Activated T-helper 2 cell treated with anti-CD3 and anti-CD28 coated beads, Interferon-gamma antibody, Interleukin-2, Interleukin-4, amounts not matched to agents 10 μg/mL and 5 μg/mL and 100 μg/mL, durations not matched to agents 14 hours and 24 hours and 36 hours (primary cell): ENCODE results near the gene CHRNB2. TPM values are rescaled to one million over a fixed set of nuclear protein-coding genes. Genes with fewer than 3 reads are reported as not detected.
A peak's percentile ranks its signal among the peaks of the same experiment; 100 is the strongest.

ENCODE experiments used
- DNase-seq: peaks from one replicate; pipeline ENCODE4 v3.0.0; 2021; ENCODE audit warnings: low spot score
- H3K27ac Mint-ChIP-seq: one replicate; pipeline ENCODE4 v1.8.0; 2021; ENCODE audit warnings: mixed read lengths
- H3K27me3 Mint-ChIP-seq: one replicate; pipeline ENCODE4 v1.8.0; 2021; ENCODE audit warnings: low read depth, mixed read lengths
- H3K36me3 Mint-ChIP-seq: one replicate; pipeline ENCODE4 v1.8.0; 2021; ENCODE audit warnings: low read depth, mixed read lengths
- H3K4me1 Mint-ChIP-seq: one replicate; pipeline ENCODE4 v1.8.0; 2021; ENCODE audit warnings: low read depth, mixed read lengths
- H3K4me3 Mint-ChIP-seq: one replicate; pipeline ENCODE4 v1.8.0; 2021; ENCODE audit warnings: low read depth, mild to moderate bottlenecking, moderate library complexity, mixed read lengths
- H3K9me3 Mint-ChIP-seq: one replicate; pipeline ENCODE4 v1.8.0; 2021; ENCODE audit warnings: mixed read lengths
- intact Hi-C: fragments of 100-400 bp; cut with micrococcal nuclease; formaldehyde crosslinking; loops from one replicate; pipeline ENCODE4 v1.15.1; 2023
- total RNA-seq: library from RNA; stranded (reverse); gene quantifications from 2 replicates; pipeline ENCODE4 v1.2.3, GENCODE V29; 2022

CHRNB2 gene
- total RNA-seq, 1 donor from 2014 or later, result not detected

GRCh38 chr1:154593390-154593789 is 25.8 kb downstream of the CHRNB2 start:
- intact Hi-C loops, result no loop called here
- Mint-ChIP-seq H3K27ac (no peak overlapping the region), H3K27me3 (no peaks in the 10 kb centered on the region), H3K36me3 (peaks cover 91% of the 10 kb centered on the region), H3K9me3 (no peaks in the 10 kb centered on the region), H3K4me3 (no peak overlapping the region), H3K4me1 (peaks cover 7% of the 10 kb centered on the region)
- DNase-seq, result no peak

DNA sequence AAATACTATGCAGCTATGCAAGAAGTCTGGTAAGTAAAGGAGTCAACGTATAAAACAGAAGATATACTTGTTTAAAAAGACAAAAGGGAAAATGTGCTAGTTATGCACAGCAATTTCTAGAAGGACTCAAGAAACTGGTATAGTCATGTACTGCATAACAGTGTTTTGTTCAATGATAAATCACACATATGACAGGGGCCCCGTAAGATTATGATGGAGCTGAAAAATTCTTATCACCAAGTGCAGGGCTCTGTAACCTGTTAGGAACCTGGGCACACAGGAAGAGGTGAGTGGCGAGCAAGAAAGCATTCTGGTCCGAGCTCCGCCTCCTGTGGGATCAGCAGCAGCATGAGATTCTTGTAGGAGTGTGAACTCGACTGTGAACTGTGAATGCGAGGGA is 27.2 kb downstream of the CHRNB2 start:
- H3K36me3 Mint-ChIP-seq, result peaks cover 89% of the 10 kb centered on the region
- intact Hi-C loops, result no loop called here
- H3K4me3 Mint-ChIP-seq, result no peak overlapping the region
- no peaks in the 10 kb centered on the region for H3K27me3 Mint-ChIP-seq
- H3K4me1 Mint-ChIP-seq, result peaks cover 17% of the 10 kb centered on the region
- H3K9me3 Mint-ChIP-seq, result no peaks in the 10 kb centered on the region
- H3K27ac Mint-ChIP-seq, result peak overlapping the region; percentile 61
- DNase-seq, result no peak

- H3K36me3 Mint-ChIP-seq, result peaks cover 92% of the 10 kb centered on the region
- no peaks in the 10 kb centered on the region for H3K9me3 Mint-ChIP-seq
- intact Hi-C loops, result no loop called here
- no peak overlapping the region for H3K27ac Mint-ChIP-seq
- H3K4me1 Mint-ChIP-seq, result peaks cover 15% of the 10 kb centered on the region
- DNase-seq, result no peak
- H3K27me3 Mint-ChIP-seq, result no peaks in the 10 kb centered on the region
- no peak overlapping the region for H3K4me3 Mint-ChIP-seq
Measured at GRCh38 chr1:154595621-154596020, 28.0 kb downstream of the CHRNB2 start.

- Mint-ChIP-seq H3K9me3 (no peaks in the 10 kb centered on the region), H3K27ac (peak overlapping the region; percentile 59), H3K4me1 (peaks cover 32% of the 10 kb centered on the region), H3K4me3 (no peak overlapping the region), H3K27me3 (no peaks in the 10 kb centered on the region), H3K36me3 (peaks cover 90% of the 10 kb centered on the region)
- intact Hi-C loops, result no loop called here
- DNase-seq, result no peak
Measured at GRCh38 chr1:154598871-154599635, 31.5 kb downstream of the CHRNB2 start.

GRCh38 chr1:154599658-154600057 is 32.1 kb downstream of the CHRNB2 start:
- no peak for DNase-seq
- peaks cover 38% of the 10 kb centered on the region for H3K4me1 Mint-ChIP-seq
- H3K36me3 Mint-ChIP-seq, result peaks cover 90% of the 10 kb centered on the region
- H3K27ac Mint-ChIP-seq, result peak overlapping the region; percentile 59
- no peaks in the 10 kb centered on the region for H3K27me3 Mint-ChIP-seq
- H3K4me3 Mint-ChIP-seq, result no peak overlapping the region
- no peaks in the 10 kb centered on the region for H3K9me3 Mint-ChIP-seq
- intact Hi-C loops, result no loop called here

DNA sequence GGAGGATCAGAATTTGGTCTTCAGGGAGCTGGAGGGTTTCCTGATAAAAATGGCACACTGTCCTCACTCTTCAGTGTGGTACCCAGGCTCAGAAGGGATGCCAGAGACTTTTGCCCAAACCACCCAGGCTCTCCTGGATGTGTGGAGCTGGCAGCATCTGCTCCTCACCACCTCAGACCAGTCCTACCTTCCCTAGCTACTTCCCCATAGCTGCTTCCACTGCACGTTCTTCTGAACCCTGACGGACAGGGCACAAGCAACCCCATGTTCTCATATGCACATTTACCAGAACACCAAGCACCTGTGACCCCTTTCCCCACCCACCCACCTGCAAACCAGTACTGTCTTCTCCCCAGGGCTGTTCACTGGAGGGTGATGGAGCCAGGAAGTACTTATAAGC is 35.7 kb downstream of the CHRNB2 start:
- no peak for DNase-seq
- H3K4me3 Mint-ChIP-seq, result no peak overlapping the region
- H3K9me3 Mint-ChIP-seq, result no peaks in the 10 kb centered on the region
- intact Hi-C loops, result no loop called here
- H3K27ac Mint-ChIP-seq, result peak overlapping the region; percentile 43
- H3K27me3 Mint-ChIP-seq, result no peaks in the 10 kb centered on the region
- peaks cover 82% of the 10 kb centered on the region for H3K36me3 Mint-ChIP-seq
- peaks cover 57% of the 10 kb centered on the region for H3K4me1 Mint-ChIP-seq

DNA sequence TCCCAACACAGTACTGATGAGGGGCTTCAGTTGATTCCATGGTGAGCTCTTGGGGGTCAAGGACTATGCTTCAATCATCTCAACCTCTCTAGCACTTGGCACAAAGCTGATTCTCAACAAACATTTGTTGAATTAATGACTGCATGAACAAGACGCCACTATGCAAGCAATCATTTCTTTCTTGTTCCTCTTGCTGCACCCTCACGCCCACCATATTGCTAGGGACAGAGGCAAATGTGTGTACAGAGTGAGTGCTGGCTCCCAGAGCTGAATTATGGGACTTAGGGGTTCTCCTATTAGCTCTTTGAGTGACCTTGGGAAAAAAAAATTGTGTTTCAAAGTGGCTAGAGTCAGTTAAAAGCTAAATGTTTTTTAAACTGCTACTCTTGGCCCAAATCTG is 38.0 kb downstream of the CHRNB2 start:
- H3K27ac Mint-ChIP-seq, result peak overlapping the region; percentile 62
- peaks cover 57% of the 10 kb centered on the region for H3K4me1 Mint-ChIP-seq
- H3K27me3 Mint-ChIP-seq, result no peaks in the 10 kb centered on the region
- H3K9me3 Mint-ChIP-seq, result no peaks in the 10 kb centered on the region
- H3K4me3 Mint-ChIP-seq, result peak overlapping the region; percentile 74
- DNase-seq, result no peak
- intact Hi-C loops, result loop anchor here (5.0 kb wide), 1 partner anchor 142 kb away; no protein-coding TSS in a partner anchor
- H3K36me3 Mint-ChIP-seq, result peaks cover 68% of the 10 kb centered on the region

GRCh38 chr1:154607106-154607608 is 39.6 kb downstream of the CHRNB2 start:
- DNase-seq, result no peak
- intact Hi-C loops, result loop anchor here (5.0 kb wide), 1 partner anchor 140 kb away; no protein-coding TSS in a partner anchor
- Mint-ChIP-seq H3K9me3 (no peaks in the 10 kb centered on the region), H3K36me3 (peaks cover 59% of the 10 kb centered on the region), H3K27me3 (no peaks in the 10 kb centered on the region), H3K4me3 (peak overlapping the region; percentile 98), H3K27ac (peak overlapping the region; percentile 98), H3K4me1 (peaks cover 65% of the 10 kb centered on the region)

GRCh38 chr1:154607609-154608396 is 40.2 kb downstream of the CHRNB2 start, which contains the start of gene ADAR:
TSS of gene ADAR (minus strand) at chr1:154608186. CDS start at chr1:154608006, 180 bp downstream.
- Mint-ChIP-seq H3K4me3 (peak within 1 kb of the TSS; percentile 98), H3K4me1 (peaks cover 65% of the 10 kb centered on the region), H3K27me3 (no peaks in the 10 kb centered on the region), H3K36me3 (peaks cover 53% of the 10 kb centered on the region), H3K9me3 (no peaks in the 10 kb centered on the region), H3K27ac (peak within 1 kb of the TSS; percentile 98)
- intact Hi-C loops, result loop anchor here (1.0 to 5.0 kb wide), 3 partner anchors 20 to 139 kb away; no protein-coding TSS in a partner anchor
- peak; percentile 92 for DNase-seq

- intact Hi-C loops, result loop anchor here (1.0 to 5.0 kb wide), 3 partner anchors 20 to 139 kb away; no protein-coding TSS in a partner anchor
- H3K4me3 Mint-ChIP-seq, result peak overlapping the region; percentile 98
- H3K27me3 Mint-ChIP-seq, result no peaks in the 10 kb centered on the region
- peaks cover 46% of the 10 kb centered on the region for H3K36me3 Mint-ChIP-seq
- peak; percentile 40 for DNase-seq
- peak overlapping the region; percentile 98 for H3K27ac Mint-ChIP-seq
- no peaks in the 10 kb centered on the region for H3K9me3 Mint-ChIP-seq
- peaks cover 58% of the 10 kb centered on the region for H3K4me1 Mint-ChIP-seq
Measured at GRCh38 chr1:154608397-154609270, 41.1 kb downstream of the CHRNB2 start.

DNA sequence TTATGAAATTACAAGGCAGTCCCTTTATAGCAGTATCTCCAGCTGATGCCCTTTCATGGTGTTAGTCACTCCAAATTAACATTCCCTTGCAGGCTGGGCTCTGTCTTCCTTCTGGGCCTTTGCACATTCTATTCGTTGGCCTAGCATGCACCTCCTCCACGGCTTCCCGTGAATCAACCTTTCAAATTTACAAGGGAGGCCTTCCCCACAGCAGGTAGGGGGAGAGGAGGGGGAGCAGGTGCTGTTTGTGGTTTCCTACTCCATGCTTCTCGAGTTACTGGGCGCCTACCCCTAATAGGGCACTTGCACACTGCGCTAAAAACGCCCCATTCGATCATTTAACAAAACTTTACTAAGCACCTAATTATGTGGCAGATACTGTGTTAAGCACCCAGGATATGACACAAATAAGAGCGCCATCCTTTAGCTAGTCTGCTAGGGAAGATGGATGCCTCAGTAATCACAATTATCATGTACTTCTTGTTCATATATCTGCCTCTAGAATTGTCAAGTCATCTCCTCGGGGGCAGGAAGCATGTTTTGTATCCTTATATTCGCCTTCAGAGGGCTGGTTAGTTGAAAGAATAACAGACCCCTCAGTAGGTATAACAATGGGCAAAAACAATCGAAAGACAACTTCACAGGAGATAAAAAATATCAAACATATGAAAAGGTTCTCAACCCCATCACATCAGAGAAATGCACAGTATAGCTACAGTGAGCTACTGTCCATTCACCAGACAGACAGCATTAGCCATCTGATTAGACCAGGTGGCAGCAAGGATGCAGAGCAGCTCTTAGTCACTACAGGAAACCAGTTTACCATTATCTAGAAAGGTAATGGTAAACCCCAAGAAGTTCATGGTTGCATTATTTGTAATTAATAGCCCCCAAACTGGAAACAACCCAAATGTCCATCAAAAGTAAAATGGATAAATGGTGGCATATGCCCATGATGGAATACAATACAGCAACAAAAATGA is 42.1 kb downstream of the CHRNB2 start:
- Mint-ChIP-seq H3K4me3 (peak overlapping the region; percentile 98), H3K27ac (peak overlapping the region; percentile 98), H3K27me3 (no peaks in the 10 kb centered on the region), H3K9me3 (no peaks in the 10 kb centered on the region), H3K4me1 (peaks cover 54% of the 10 kb centered on the region), H3K36me3 (peaks cover 38% of the 10 kb centered on the region)
- intact Hi-C loops, result loop anchor here (5.0 kb wide), 1 partner anchor 138 kb away; no protein-coding TSS in a partner anchor
- peak; percentile 43 for DNase-seq
